ENCODE results near the gene ZNF318.

ZNF318 gene

DNA sequence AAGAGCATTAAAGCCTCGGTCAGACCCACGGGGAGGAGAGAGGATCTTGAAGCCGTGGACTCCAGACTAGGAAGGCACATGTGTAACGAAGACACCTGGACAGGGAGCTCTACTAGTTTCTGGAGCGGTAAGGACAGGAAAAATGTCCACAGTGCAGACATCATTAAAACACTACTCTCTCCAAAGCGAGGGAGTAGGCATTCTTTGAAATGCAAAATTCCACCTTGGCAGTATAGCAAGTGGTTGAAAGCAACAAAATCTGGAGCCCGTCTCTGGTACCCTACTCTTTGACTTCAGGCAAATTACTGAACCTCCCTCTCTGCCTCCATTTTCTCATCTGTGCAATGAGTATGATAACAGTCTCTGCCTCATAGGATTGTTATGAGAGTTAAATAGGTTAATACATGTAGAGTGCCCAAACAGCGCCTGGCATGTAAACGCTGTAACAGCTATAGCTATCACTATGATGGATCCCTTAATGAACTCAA lies 60.4 kb downstream of the ZNF318 start:
- no peak overlapping the region for H3K9ac ChIP-seq (ENCODE audit: low read length)
- H3K36me3 ChIP-seq (replicated peaks; ENCODE audit: insufficient read depth, low read length), result no peaks in the 10 kb centered on the region
- TF ChIP-seq, protein P1, sequence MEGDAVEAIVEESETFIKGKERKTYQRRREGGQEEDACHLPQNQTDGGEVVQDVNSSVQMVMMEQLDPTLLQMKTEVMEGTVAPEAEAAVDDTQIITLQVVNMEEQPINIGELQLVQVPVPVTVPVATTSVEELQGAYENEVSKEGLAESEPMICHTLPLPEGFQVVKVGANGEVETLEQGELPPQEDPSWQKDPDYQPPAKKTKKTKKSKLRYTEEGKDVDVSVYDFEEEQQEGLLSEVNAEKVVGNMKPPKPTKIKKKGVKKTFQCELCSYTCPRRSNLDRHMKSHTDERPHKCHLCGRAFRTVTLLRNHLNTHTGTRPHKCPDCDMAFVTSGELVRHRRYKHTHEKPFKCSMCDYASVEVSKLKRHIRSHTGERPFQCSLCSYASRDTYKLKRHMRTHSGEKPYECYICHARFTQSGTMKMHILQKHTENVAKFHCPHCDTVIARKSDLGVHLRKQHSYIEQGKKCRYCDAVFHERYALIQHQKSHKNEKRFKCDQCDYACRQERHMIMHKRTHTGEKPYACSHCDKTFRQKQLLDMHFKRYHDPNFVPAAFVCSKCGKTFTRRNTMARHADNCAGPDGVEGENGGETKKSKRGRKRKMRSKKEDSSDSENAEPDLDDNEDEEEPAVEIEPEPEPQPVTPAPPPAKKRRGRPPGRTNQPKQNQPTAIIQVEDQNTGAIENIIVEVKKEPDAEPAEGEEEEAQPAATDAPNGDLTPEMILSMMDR (IDR thresholded peaks at IDR 0.05; ENCODE audit: low read length), result no peak
- TF ChIP-seq EZH2phosphoT487 (IDR thresholded peaks at IDR 0.05; ENCODE audit: low read length), result no peak
- TF ChIP-seq EZH2 (optimal IDR thresholded peaks at IDR 0.05; ENCODE audit: low read depth, low read length), result no peak
- no peaks in the 10 kb centered on the region for H3K79me2 ChIP-seq (ENCODE audit: low read length)
- peak overlapping the region; percentile 59 for H2AFZ ChIP-seq (ENCODE audit: low read length)
- no peaks in the 10 kb centered on the region for H3K27me3 ChIP-seq (replicated peaks; ENCODE audit: insufficient read depth, low read length)
- H3K27ac ChIP-seq (ENCODE audit: low read length), result no peak overlapping the region
- H3K4me1 ChIP-seq (ENCODE audit: low read length), result no peaks in the 10 kb centered on the region
- H3K4me2 ChIP-seq (ENCODE audit: low read depth, low read length), result peak overlapping the region; percentile 68
- H3K4me3 ChIP-seq (ENCODE audit: low read length), result peak overlapping the region; percentile 49
- H3F3A ChIP-seq (ENCODE audit: insufficient read depth, low read length), result no peaks in the 10 kb centered on the region
- no peaks in the 10 kb centered on the region for H4K20me1 ChIP-seq (ENCODE audit: insufficient read depth, low read length)
- no peaks in the 10 kb centered on the region for H3K9me3 ChIP-seq (replicated peaks; ENCODE audit: insufficient read depth, low read length)
- no peaks in the 10 kb centered on the region for H3K9me2 ChIP-seq (replicated peaks; ENCODE audit: insufficient read depth, low read length)
- no peak for DNase-seq

DNA sequence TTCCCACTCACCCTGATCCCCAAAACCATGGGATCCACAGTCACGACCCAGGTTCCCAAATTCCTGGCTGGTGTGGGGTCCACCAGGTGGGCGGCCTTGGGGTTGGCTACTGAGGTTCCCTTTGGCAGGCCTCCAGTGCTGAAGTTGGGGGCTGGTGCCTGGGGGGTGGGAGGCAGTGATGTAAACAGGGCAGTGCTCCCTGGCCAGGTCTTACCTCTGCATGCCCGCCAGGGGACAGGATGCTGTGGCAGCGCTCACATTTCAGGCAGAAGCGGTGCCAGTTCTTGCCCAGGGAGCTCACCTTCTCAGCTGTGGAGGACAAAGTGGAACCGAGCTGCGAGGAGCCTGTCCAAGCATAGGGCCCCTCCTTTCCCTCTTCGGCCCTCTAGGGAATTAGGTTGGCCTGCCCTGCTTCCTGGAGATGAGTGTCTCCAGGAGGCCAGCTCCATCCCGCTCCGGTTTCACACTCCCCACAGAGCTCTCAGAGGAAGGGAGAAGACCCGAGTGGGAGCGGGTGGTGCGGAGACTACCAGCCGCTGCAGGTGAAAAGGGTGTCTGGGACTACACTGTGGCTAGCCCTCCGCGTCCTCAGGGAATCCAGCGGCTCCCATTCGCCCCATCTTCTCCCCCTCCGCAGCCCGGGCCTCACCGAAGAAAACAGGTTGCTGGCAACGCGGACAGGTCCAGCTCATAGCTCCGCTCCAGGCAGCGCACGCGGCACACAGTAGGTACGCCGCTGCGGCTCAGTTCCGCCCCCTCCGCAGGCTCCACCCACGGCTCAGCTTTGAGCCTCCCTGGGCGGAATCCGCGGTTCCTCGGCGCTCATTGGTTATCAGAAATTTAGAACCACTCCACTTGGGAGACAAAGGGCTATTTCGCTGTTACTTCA lies 61.1 kb downstream of the ZNF318 start, which contains the start of gene CRIP3:
CRIP3 (minus strand) TSS at position 726 of the 889 bp plus-strand sequence; CDS start at position 692, 34 bp downstream.
- no peak within 1 kb of the TSS for H3K27ac ChIP-seq (ENCODE audit: low read length)
- H3K27me3 ChIP-seq (replicated peaks; ENCODE audit: insufficient read depth, low read length), result no peaks in the 10 kb centered on the region
- peak within 1 kb of the TSS; percentile 59 for H2AFZ ChIP-seq (ENCODE audit: low read length)
- no peaks in the 10 kb centered on the region for H3K9me2 ChIP-seq (replicated peaks; ENCODE audit: insufficient read depth, low read length)
- no peaks in the 10 kb centered on the region for H4K20me1 ChIP-seq (ENCODE audit: insufficient read depth, low read length)
- H3K9ac ChIP-seq (ENCODE audit: low read length), result no peak within 1 kb of the TSS
- peak within 1 kb of the TSS; percentile 49 for H3K4me3 ChIP-seq (ENCODE audit: low read length)
- TF ChIP-seq, protein P1 (IDR thresholded peaks at IDR 0.05; ENCODE audit: low read length), result peak; percentile 51
- TF ChIP-seq EZH2 (optimal IDR thresholded peaks at IDR 0.05; ENCODE audit: low read depth, low read length), result no peak
- H3K9me3 ChIP-seq (replicated peaks; ENCODE audit: insufficient read depth, low read length), result no peaks in the 10 kb centered on the region
- peak; percentile 39 for DNase-seq
- no peaks in the 10 kb centered on the region for H3K79me2 ChIP-seq (ENCODE audit: low read length)
- H3K4me2 ChIP-seq (ENCODE audit: low read depth, low read length), result peak within 1 kb of the TSS; percentile 68
- no peaks in the 10 kb centered on the region for H3F3A ChIP-seq (ENCODE audit: insufficient read depth, low read length)
- no peaks in the 10 kb centered on the region for H3K36me3 ChIP-seq (replicated peaks; ENCODE audit: insufficient read depth, low read length)
- H3K4me1 ChIP-seq (ENCODE audit: low read length), result no peaks in the 10 kb centered on the region

DNA sequence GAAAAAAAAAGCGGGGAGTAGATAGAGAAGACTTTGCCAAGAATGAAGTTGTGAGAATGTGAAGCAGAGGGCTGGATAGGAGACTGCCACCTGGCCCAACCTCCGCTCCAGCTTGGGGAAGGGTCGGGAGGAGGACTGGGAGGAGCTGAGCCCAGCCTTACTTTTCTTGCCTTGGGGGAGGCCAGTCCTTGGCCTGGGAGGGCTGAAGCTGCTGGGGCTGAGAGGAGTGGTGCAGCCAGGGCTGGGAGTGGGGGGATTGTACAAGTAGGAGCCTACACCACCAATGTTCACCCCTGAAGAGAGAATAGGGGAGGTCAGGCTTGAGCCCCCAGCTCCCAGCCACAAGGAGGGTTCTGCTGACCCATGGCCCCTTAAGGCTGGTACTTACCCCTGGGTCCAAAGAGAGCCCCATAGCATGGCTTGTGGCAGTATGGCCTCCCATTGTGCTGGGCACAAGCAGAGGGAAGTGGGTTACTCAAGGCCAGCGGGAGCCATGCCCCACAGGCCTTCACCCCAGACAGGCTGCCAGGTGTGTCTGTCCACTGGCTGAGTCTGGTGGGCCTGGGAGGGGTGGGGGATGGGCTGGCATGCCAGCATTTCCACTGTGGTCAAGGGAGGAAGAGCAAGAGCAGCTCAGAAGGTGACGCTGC lies 61.9 kb downstream of the ZNF318 start:
- no peak for DNase-seq
- Histone ChIP-seq H3K9me3 (replicated peaks; ENCODE audit: insufficient read depth, low read length) (no peaks in the 10 kb centered on the region), H4K20me1 (ENCODE audit: insufficient read depth, low read length) (no peaks in the 10 kb centered on the region)

More for the DNA sequence above, 61.9 kb downstream of the ZNF318 start:
- Histone ChIP-seq H3K4me3 (ENCODE audit: low read length) (no peak overlapping the region), H3K36me3 (replicated peaks; ENCODE audit: insufficient read depth, low read length) (no peaks in the 10 kb centered on the region), H3K9ac (ENCODE audit: low read length) (no peak overlapping the region), H3K4me1 (ENCODE audit: low read length) (no peaks in the 10 kb centered on the region), H2AFZ (ENCODE audit: low read length) (no peak overlapping the region), H3K27me3 (replicated peaks; ENCODE audit: insufficient read depth, low read length) (no peaks in the 10 kb centered on the region), H3K9me2 (replicated peaks; ENCODE audit: insufficient read depth, low read length) (no peaks in the 10 kb centered on the region), H3K79me2 (ENCODE audit: low read length) (no peaks in the 10 kb centered on the region), H3K4me2 (ENCODE audit: low read depth, low read length) (no peak overlapping the region), H3F3A (ENCODE audit: insufficient read depth, low read length) (no peaks in the 10 kb centered on the region), H3K27ac (ENCODE audit: low read length) (no peak overlapping the region)
- TF ChIP-seq EZH2phosphoT487 (IDR thresholded peaks at IDR 0.05; ENCODE audit: low read length) (no peak), EZH2 (optimal IDR thresholded peaks at IDR 0.05; ENCODE audit: low read depth, low read length) (no peak)
- TF ChIP-seq, protein P1 (IDR thresholded peaks at IDR 0.05; ENCODE audit: low read length), result no peak

All from MM.1S (cell line).